ENCODE measurements around the gene CDH5.

DNA sequence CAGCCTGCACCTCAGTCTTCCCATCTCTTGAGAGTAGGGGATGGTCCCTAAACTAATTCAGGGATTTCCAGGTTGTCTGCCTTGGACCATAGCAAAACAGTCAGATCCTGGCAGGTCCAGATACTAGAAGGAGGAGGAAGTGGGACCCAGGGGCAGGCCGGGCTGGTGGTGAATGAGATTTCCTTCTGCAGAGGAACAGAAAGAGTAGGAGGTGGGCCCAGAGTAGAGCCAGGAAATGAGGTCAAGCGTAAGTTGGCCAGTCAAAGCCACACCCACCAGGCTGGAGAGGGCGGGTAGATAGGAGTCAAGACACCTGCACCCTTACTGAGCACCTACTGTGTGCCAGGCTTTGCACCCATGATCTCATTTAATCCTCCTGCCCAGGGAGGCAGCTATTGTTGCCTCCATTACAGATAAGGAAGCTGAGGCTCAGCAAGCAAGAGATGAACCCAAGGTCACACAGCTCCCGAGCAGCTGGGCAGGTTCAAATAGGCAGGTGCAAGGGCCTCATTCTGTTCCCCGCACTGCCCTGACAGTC is 2.6 kb downstream of the CDH5 start:
- TF ChIP-seq, protein P1, sequence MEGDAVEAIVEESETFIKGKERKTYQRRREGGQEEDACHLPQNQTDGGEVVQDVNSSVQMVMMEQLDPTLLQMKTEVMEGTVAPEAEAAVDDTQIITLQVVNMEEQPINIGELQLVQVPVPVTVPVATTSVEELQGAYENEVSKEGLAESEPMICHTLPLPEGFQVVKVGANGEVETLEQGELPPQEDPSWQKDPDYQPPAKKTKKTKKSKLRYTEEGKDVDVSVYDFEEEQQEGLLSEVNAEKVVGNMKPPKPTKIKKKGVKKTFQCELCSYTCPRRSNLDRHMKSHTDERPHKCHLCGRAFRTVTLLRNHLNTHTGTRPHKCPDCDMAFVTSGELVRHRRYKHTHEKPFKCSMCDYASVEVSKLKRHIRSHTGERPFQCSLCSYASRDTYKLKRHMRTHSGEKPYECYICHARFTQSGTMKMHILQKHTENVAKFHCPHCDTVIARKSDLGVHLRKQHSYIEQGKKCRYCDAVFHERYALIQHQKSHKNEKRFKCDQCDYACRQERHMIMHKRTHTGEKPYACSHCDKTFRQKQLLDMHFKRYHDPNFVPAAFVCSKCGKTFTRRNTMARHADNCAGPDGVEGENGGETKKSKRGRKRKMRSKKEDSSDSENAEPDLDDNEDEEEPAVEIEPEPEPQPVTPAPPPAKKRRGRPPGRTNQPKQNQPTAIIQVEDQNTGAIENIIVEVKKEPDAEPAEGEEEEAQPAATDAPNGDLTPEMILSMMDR (IDR thresholded peaks at IDR 0.05; ENCODE audit: control extremely low read depth in 1 of 3, insufficient read depth in 1 of 3, low read depth in 1 of 3, low read length in 3 of 3) = no peak
- TF ChIP-seq CEBPB (IDR thresholded peaks at IDR 0.05; ENCODE audit: low read depth, low read length) = no peak
- no peak for TF ChIP-seq TEAD4 (IDR thresholded peaks at IDR 0.05; ENCODE audit: low read depth, low read length)
